HG03460 (cell line): ENCODE data around the gene FOXP2.
"Not testable (repeated sequence)": the region's sequence is repeated elsewhere in the genome, so short reads cannot be mapped to it uniquely, and the experiment has no call there.

Source experiments
- ATAC-seq: cut with Tn5 transposase; IDR thresholded peaks from one replicate; pipeline ENCODE4 v1.9.1; 2021; ENCODE audit not compliant: unreplicated experiment

The FOXP2 gene

GRCh38 chr7:114419441-114420272 lies 5.0 kb downstream of the FOXP2 start:
- no peak for ATAC-seq

DNA sequence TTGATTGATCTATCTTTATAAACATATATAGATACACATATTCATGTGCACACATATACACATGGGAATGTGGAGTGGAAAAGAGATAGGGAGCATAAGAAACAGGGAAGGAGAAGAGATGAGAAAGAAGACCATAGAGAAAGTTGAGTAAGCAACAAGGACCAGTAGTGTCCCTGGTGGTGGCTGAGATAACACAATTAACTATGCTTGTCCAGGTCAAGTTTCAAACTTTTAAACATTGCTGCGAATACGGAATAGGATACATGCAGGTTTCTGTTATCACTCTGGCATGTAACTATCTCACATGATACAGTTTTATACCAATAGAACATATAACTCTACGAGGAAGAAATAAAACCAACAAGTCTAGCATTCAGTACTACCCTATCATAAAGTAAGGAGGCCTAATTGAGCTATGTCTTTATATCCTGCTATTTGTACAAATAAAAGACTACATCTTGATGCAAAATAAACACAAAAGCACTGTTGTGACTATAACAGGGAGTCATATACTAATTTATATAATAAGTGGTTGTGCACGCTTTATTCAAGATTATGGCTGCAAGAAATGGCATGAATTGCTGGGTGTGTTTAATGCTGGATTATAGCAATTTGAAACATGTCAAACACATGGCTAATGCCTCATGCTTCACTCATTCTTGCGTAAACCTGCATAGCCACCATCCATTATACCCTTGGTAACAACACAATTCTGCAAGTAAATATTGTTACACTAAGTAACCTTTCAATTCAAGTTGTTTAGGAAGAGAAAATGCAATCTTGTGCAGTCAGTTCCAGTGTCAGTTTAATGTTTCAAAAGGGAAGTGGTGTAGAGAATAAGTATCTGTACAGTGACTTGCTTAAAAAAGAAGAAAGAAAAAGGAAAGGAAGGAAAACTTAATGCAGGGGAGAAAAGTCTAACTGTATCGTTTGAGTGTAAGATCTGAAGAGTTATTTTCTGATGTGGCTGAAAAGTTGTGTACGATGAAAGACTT lies 8.2 kb downstream of the FOXP2 start:
- no peak for ATAC-seq

DNA sequence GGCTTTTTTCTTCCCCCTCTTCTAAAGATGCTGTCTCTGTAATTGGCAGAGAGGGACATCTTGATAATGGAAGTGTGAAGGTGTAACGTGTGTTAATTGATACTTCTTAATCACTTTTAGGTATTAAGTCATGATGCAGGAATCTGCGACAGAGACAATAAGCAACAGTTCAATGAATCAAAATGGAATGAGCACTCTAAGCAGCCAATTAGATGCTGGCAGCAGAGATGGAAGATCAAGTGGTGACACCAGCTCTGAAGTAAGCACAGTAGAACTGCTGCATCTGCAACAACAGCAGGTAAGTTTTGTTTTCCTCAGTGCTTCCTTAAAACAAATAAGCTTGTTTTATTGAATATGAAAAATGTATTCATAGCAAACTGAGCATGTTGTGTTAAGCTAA lies 11.8 kb downstream of the FOXP2 start:
- ATAC-seq: no peak

GRCh38 chr7:114426824-114427223 lies 12.2 kb downstream of the FOXP2 start:
- no peak for ATAC-seq

GRCh38 chr7:114428211-114428610 lies 13.6 kb downstream of the FOXP2 start:
- ATAC-seq: no peak

DNA sequence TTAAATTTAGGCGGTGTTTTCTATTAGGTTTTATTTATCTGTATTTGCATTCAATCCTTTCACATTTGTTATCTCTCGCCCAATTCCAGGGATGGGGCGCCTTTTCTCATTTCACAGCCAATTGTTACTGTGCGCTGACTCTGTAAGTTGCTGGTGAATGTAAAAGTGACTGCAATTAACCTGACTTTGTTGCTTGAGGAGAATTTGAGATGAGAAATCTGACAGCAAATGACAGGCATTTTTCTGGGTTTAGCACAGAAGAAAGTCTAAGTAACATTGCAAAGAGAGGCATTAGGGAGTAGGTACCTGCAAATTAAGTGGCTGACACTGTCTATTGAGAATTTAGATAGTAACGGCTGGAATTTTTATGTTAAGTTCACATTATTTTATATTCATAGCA lies 16.6 kb downstream of the FOXP2 start:
- no peak for ATAC-seq

DNA sequence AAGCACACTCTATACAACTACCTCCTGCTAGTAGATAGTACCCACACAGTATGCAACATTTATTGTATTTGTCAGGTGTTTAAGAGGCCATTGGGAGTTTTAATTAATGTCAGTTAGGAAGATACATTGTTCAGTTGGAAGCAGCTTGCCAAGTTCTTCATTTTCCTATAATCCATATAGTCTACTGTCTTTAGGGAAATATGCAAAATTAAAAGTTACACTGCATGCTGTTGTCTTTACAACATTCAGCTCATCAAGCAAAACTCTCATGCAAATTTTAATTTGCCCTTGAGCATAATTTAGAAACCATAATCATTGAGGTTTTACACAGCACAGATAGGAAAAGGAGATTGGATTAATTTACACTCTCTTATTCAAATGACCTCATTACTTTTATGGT lies 17.4 kb downstream of the FOXP2 start:
- no peak for ATAC-seq

DNA sequence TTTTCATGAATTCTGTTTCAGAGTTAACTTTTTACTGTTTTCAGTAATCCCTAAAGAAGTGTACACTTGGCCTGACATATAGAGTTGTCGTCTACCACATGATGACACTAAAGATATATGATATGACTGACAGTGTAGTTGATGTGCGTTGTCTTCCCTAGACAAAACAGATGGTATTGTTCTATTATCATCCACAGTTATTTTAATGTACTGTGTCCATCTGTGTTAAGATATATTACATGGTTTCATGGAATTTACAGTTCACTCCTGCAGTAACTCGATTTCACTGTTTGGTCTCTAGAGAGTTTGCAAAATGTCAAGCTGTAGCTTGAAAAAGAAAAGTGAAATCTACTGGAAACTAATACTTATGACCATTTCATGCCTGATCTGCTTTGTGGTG lies 18.1 kb downstream of the FOXP2 start:
- no peak for ATAC-seq

DNA sequence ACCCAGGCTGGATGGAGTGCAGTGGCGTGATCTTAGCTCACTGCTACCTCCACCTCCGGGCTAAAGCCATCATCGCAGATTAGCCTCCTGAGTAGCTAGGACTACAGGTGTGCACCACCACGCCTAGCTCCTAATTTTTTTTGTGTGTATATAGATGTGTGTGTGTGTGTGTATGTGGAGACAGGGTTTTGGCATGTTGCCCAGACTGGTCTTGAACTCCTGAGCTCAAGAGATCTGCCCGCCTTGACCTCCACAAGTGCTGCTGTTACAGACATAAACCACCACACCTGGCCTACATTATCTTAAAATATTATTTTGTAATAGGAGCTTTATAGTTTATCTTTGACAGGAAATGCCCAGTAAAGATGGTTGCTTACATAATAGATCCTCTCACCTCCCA lies 25.0 kb downstream of the FOXP2 start:
- no peak for ATAC-seq

DNA sequence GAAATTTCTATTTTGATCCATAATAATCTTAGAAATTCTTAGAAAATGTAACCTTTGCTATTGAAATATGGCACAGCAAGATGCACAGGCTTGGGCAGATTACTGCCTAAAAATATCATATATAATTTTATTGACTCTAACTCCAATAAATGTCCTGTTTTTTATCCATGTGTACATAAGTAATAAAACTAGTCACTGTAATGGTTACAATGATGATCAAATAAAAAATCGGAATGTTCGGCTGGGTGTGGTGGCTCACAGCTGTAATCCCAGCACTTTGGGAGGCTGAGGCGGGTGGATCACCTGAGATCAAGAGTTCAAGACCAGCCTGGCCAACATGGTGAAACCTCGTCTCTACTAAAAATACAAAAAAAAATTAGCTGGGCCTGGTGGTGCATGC lies 26.3 kb downstream of the FOXP2 start:
- not testable (repeated sequence) for ATAC-seq

- ATAC-seq: no peak
These were observed 29.6 kb downstream of the FOXP2 start for GRCh38 chr7:114444196-114444595.

DNA sequence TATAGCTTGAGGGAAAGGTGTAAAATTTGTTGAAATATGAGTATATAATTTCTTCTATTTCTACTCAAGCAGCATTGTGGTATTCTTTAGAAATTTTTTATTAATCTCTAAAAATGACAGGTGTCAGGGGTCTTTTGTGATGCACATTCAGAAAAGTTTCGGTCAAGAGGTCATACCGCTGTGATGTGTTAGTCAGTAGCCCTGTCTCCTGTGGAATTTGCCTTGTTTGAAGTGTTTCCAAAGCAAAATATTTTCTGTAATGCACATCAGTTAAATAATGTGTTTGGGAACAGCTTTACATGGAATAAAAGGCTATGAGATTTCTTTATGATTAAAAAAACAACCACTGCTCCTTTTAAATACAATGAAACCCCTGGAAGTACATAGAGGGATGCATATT lies 35.8 kb downstream of the FOXP2 start:
- ATAC-seq: no peak

- no peak for ATAC-seq
These were observed 45.0 kb downstream of the FOXP2 start for GRCh38 chr7:114459574-114459973.

- ATAC-seq: no peak
These were observed 45.4 kb downstream of the FOXP2 start for GRCh38 chr7:114460021-114460420.

DNA sequence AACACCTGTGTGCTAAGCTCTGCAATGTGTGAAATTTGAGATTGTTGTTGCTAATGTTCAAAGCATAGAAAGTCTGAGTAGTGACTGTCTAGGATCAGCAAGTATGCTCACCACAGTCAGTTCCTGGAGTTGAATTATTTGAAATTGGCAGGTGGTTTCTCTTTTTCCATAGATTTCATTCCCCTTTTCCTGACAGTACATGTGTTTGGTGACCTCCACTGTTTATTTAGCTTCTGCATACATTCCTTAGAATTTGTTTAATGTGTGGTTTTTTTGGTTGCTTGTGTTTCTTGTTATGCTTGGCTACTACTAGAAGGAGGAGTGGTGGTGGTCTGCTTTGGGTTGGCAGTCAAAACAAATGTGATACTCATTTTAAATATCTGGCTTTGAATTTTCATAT lies 52.3 kb downstream of the FOXP2 start:
- ATAC-seq: no peak

GRCh38 chr7:114468844-114469243 lies 54.2 kb downstream of the FOXP2 start:
- ATAC-seq: no peak

GRCh38 chr7:114472896-114473512 lies 58.4 kb downstream of the FOXP2 start:
- no peak for ATAC-seq

DNA sequence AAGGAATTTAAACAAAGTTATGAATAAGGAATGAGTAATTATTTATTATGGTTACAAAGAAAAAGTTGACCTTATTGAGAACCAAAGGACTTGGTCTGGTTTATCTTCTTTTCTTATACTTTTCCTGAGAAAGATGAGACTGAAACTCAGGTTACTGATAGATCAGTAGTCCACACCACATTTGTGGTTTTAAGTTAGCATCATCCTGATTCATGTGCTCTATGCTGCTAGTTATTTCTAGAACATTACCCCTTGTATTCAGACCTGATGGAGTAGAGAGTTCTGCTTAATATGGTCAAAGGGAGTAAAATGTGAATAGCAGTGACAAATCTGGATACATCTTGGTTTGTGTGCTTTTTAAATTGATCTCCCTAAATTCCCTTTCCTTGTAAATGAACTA lies 63.8 kb downstream of the FOXP2 start:
- no peak for ATAC-seq

DNA sequence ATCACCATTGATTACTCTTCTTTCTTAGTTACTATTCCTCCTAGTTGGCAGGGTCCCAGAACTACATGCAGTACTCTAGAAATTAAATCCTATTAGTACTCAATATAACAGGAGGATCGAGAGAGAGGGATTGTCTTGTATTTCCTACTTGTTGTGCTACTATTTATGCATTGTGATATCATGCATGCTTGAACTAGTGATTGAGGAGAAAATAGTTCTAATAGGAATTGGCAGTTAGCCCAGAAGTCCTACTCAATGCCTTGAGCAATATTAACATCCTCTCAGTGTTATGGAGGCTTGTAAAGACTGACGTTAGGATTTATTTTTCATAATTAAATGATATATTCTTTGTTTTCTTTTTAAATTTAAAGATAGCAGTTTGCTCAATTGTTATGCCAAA lies 67.4 kb downstream of the FOXP2 start:
- no peak for ATAC-seq

- no peak for ATAC-seq
These were observed 69.6 kb downstream of the FOXP2 start for GRCh38 chr7:114484226-114484625.

GRCh38 chr7:114487174-114487573 lies 72.6 kb downstream of the FOXP2 start:
- no peak for ATAC-seq

DNA sequence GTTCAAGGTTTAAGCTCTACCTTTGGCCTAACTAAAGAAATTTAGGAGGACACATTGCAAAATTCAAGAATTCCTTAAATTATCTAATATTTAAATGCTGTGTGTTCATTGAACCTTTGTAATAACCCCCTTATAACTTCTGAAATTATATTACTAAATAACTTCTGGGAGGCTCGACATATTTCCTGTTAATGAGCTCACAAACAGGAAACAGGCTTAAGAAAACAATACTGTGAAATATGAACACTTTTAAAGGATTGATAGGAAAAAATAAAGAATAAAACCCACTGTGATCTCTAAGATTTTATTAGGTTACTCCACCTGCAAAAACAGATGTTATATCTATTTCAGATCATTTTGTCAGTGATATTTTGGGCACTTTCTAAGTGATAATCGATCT lies 74.1 kb downstream of the FOXP2 start:
- no peak for ATAC-seq
